ENCODE results near the gene DLX4.

Gene DLX4

GRCh38 chr17:49949634-49950033, 19.4 kb upstream of the DLX4 start:
- no peak for TF ChIP-seq CTCF (IDR thresholded peaks at IDR 0.05)

DNA sequence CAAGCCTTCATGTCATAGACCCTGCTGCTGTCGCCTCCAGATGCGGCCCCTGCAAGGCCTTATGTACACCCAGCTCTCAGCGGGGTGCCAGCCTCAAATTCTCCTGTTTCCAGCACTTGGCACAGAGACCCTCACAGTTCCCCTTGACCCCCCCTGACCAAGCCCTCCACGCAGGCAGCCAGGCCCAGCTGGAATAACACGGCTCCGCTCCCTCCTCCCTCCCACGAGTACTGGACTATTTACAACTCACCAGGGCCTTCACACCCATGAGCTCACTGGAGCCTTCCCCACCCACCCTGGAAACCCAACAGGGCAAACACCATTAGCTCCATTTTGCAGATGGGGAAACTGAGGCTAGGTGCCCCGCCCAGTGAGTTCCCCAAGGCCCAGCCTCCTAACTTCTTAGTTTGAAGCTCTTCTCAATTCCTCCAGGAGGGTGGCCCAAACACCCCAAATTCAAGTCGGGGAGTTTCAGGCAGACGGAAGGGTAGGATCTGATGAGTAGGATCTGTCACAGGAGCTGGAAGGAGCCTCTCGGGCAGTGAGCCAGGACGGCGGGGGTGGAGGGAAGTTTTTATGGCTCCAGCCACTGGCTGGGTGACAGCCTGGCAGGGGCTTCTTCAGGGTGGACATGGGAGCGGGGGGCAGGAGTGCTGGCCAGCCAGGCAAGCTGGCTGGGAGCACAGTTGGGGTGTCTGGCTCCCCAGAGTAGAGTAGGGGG, 17.5 kb upstream of the DLX4 start:
- no peak for TF ChIP-seq CTCF (IDR thresholded peaks at IDR 0.05)

- TF ChIP-seq CTCF (IDR thresholded peaks at IDR 0.05), result peak; percentile 95
Measured at GRCh38 chr17:49952209-49952911, 16.6 kb upstream of the DLX4 start.

GRCh38 chr17:49952912-49953497, 16.0 kb upstream of the DLX4 start:
- TF ChIP-seq CTCF (IDR thresholded peaks at IDR 0.05), result no peak

GRCh38 chr17:49955157-49955556, 13.8 kb upstream of the DLX4 start:
- no peak for TF ChIP-seq CTCF (IDR thresholded peaks at IDR 0.05)

DNA sequence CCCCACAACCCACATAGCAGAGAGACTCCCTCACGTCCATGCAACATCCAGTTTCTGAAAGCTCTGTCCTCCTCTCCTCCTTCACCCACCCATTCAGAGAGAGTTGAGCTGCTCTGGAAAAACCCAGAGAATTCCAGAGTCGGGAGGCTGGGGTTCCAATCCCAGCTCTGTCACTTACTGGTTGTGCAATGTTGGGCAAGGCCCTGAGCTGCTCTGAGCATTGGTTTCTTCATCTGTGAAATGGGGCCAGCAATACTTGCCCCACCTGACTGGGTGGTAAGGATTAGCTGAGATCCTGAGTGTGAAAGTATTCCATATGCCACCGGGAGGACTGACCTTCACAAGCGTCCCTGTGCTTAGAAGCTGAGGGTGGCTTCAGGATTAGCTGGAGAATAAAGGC, 12.2 kb upstream of the DLX4 start:
- TF ChIP-seq CTCF (IDR thresholded peaks at IDR 0.05), result no peak

- no peak for TF ChIP-seq CTCF (IDR thresholded peaks at IDR 0.05)
Measured at GRCh38 chr17:49957350-49957749, 11.6 kb upstream of the DLX4 start.

All from LNCAP (cell line).